Right lobe of liver (tissue), 6 donors: Measurements from ENCODE around the gene SLCO3A1. TPM values are rescaled to one million over a fixed set of nuclear protein-coding genes. Genes with fewer than 3 reads are reported as not detected.
A peak's percentile ranks its signal among the peaks of the same experiment; 100 is the strongest.

Experiments
- ATAC-seq, 4 donors: fragments of 200-7000 bp; cut with Tn5 transposase; one replicate each; pipeline ENCODE4 v1.9.1; 2020; ENCODE audit warnings: mild to moderate bottlenecking in 4 of 4, moderate library complexity in 4 of 4
- DNase-seq, 3 donors: peaks; one replicate each; pipeline ENCODE4 v3.0.0-alpha.2; 2020
- H3K27ac ChIP-seq, 3 donors: fragments of 200-600 bp; one replicate each; pipeline ENCODE4 v1.8.0; 2022
- H3K27me3 ChIP-seq, 2 donors: fragments of 200-600 bp; one replicate each; pipeline ENCODE4 v1.8.0; 2022
- H3K36me3 ChIP-seq, 4 donors: fragments of 200-600 bp; sonication (generic) in 1 of 4; one replicate each; pipeline versions ENCODE4 v1.5.1 to v1.8.0; 2017 to 2022; ENCODE audit warnings: control low read depth in 1 of 4
- H3K4me1 ChIP-seq, 4 donors: fragments of 200-600 bp; sonication (generic) in 1 of 4; one replicate each; pipeline versions ENCODE4 v1.5.1 to v1.8.0; 2017 to 2022; ENCODE audit warnings: control low read depth in 1 of 4
- H3K4me3 ChIP-seq, 3 donors: fragments of 200-600 bp; one replicate each; pipeline ENCODE4 v1.8.0; 2022
- H3K9me3 ChIP-seq, 4 donors: fragments of 200-600 bp; sonication (generic) in 1 of 4; one replicate each; pipeline versions ENCODE4 v1.5.1 to v1.8.0; 2017 to 2022; ENCODE audit warnings: control low read depth in 1 of 4
- CTCF ChIP-seq, 4 donors: fragments of 200-600 bp in 3 of 4; fragments of 450-650 bp in 1 of 4; IDR thresholded peaks; one replicate each; pipeline versions ENCODE4 v1.5.1 to v1.8.0; 2016 to 2022; ENCODE audit warnings: antibody characterized with exemption in 4 of 4, mild to moderate bottlenecking in 2 of 4
- POLR2A ChIP-seq: fragments of 450-650 bp; IDR thresholded peaks from one replicate; pipeline ENCODE4 v1.6.1; 2017; ENCODE audit warnings: antibody characterized with exemption, mild to moderate bottlenecking
- WGBS: methylation state at CpG from one replicate; pipeline ENCODE4 v1.1.6; 2018; ENCODE audit warnings: low coverage, low lambda C conversion rate; ENCODE audit not compliant: insufficient coverage; ENCODE audit errors: missing lambda C conversion rate; 5-methylcytosine and 5-hydroxymethylcytosine counted together
- intact Hi-C, 2 donors: fragments of 100-400 bp; cut with DNase I; formaldehyde crosslinking; loops; one replicate each; pipeline versions ENCODE4 v1.11.2 to v1.14.1; 2022
- total RNA-seq, 6 experiments: library from RNA; depleted of rRNA in 2 of 6; stranded (reverse); fragments of >200 nt in 2 of 6; fragmentation: NEBNext Ultra II Directional in 3 of 6; extraction: Animal tissue kit (Norgen Biotek cat#: 25700) in 3 of 6; gene quantifications; one replicate each; pipeline versions ENCODE4 v1.1.0 to v1.2.4, GENCODE V29; 2016 to 2023
- donor health status: DM: no; HTN: yes; CAD: no.
- donor health status: DM: no; HTN: no; CAD: no.
- donor health status: DM: no; HTN: no; CAD: no.
- donor health status: DM: no; HTN: yes; CAD: no.
- donor health status: DM: no; HTN: yes; CAD: no.

Gene SLCO3A1
- total RNA-seq, 6 experiments from 2014 or later: 2.4 to 7.7 (median 3.7) TPM

DNA sequence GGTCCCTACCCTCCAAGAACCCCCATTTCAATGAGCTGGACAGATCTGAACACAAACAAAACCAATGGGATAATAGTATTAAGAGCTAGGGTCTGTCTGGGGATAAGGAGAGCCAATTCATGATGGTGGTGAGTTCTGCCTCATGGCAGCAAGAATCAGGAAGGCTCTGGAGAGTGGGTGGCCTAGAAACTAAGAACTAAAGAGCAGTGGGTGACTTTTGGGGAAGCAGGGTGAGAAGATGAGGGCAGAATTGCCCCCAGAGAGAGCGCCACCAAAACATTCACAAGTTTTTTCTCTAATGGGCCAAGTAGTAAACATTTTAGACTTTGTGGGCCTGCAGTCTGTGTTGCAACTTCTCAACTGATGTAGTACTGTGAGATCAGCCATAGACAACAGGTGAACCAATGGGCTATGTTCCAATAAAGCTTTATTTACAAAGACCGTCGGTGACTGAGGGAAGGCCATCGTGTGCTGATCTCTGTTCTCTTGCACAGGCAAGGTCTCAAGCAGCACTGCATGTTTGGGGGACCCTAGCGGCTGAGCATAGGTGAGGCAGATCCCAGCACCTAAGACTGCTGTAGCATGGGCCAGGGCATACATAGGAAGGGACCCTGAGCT lies 314.7 kb downstream of the SLCO3A1 start:
- intact Hi-C loops: no loop called here
- no peak overlapping the region for H3K4me3 ChIP-seq
- H3K27me3 ChIP-seq: no peaks in the 10 kb centered on the region
- peaks cover 0 to 51% (median 12%) of the 10 kb centered on the region in 4 donors for H3K4me1 ChIP-seq
- peak; percentile 12 to 62 (median 32) for ATAC-seq
- peak overlapping the region in 1 of 3 donors; percentile 48 for H3K27ac ChIP-seq
- H3K36me3 ChIP-seq: no peaks in the 10 kb centered on the region
- no peak for TF ChIP-seq CTCF (IDR thresholded peaks at IDR 0.05)
- TF ChIP-seq POLR2A: no peak
- no peaks in the 10 kb centered on the region for H3K9me3 ChIP-seq
- WGBS: no CpG with 5 or more reads among the region's 5 CpGs
- no peak for DNase-seq

DNA sequence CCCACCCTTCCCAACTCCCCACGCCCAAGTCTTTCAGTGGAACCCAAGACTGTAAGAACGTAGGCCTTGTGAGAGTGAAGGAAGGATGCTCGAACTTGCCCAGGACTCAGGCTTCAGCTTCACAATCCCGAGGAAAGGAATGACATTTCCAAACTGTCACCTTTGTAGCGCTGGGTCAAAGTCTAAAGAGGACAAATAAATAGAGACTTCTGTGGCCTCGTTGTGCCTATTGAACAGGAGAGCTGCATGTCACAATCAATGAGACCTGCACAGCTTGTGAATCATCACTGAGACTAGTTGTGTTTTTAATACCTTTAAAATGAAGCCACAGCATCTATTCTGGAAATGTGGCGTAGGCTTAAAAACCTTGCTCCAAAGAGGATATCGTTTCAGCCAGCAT lies 317.4 kb downstream of the SLCO3A1 start:
- peak in 1 of 3 donors; percentile 76 for DNase-seq
- peak; percentile 83 to 92 (median 90) for ATAC-seq

GRCh38 chr15:92178911-92179310 lies 325.4 kb downstream of the SLCO3A1 start:
- Histone ChIP-seq H3K4me1 (no peaks in the 10 kb centered on the region), H3K27ac (no peak overlapping the region), H3K9me3 (no peaks in the 10 kb centered on the region), H3K27me3 (no peaks in the 10 kb centered on the region), H3K4me3 (no peak overlapping the region), H3K36me3 (no peaks in the 10 kb centered on the region)
- intact Hi-C loops: no loop called here
- TF ChIP-seq CTCF (IDR thresholded peaks at IDR 0.05) (no peak), POLR2A (no peak)
- 77% methylated on average over 3 of the region's 4 CpGs for whole genome bisulfite sequencing
- DNase-seq: no peak
- ATAC-seq: no peak

More for the DNA sequence above, 317.4 kb downstream of the SLCO3A1 start:
- peak overlapping the region; percentile 34 to 56 (median 49) for H3K27ac ChIP-seq
- H3K4me3 ChIP-seq: no peak overlapping the region
- no peaks in the 10 kb centered on the region for H3K27me3 ChIP-seq
- H3K9me3 ChIP-seq: no peaks in the 10 kb centered on the region
- H3K4me1 ChIP-seq: peaks cover 0 to 33% (median 12%) of the 10 kb centered on the region in 4 donors
- intact Hi-C loops: no loop called here
- WGBS: 38% methylated on average over 8 of the region's 8 CpGs
- H3K36me3 ChIP-seq: no peaks in the 10 kb centered on the region
- TF ChIP-seq CTCF (IDR thresholded peaks at IDR 0.05): no peak
- TF ChIP-seq POLR2A: no peak

GRCh38 chr15:92184142-92184541 lies 330.6 kb downstream of the SLCO3A1 start:
- ATAC-seq: no peak
- Histone ChIP-seq H3K27me3 (no peaks in the 10 kb centered on the region), H3K27ac (no peak overlapping the region), H3K36me3 (no peaks in the 10 kb centered on the region), H3K4me1 (no peaks in the 10 kb centered on the region), H3K9me3 (no peaks in the 10 kb centered on the region), H3K4me3 (no peak overlapping the region)
- intact Hi-C loops: no loop called here
- DNase-seq: no peak
- whole genome bisulfite sequencing: 85% methylated on average over 2 of the region's 3 CpGs
- TF ChIP-seq POLR2A (no peak), CTCF (IDR thresholded peaks at IDR 0.05) (no peak)
